ENCODE data around the gene GPX3. TPM values are rescaled to one million over a fixed set of nuclear protein-coding genes. Genes with fewer than 3 reads are reported as not detected.

Gene GPX3
- total and polyA plus RNA-seq, 2 of the 13 experiments (the other 11 are each of a cell fraction or from before 2014, with no cell fraction given): 33.8 to 1,892 TPM

- intact Hi-C loops (cut with micrococcal nuclease; ENCODE audit: unreplicated experiment) (no loop called here), in situ Hi-C loops (cut with HindIII; ENCODE audit: extremely low pct_ligation_motif_present, low pct_unique_long_range_greater_than_20kb) (no loop called here)
- ChIA-PET CTCF (ENCODE audit: low intra/inter-chr PET ratio, low total read pairs) (no interaction called here), POLR2A (no interaction called here)
- Histone ChIP-seq H2AFZ (ENCODE audit: low read length) (no peak overlapping the region), H3K4me3 (replicated peaks in 1 of 3; ENCODE audit: insufficient read depth in 1 of 3, low read depth in 2 of 3, low read length in 3 of 3) (no peak overlapping the region), H3K79me2 (ENCODE audit: insufficient read depth, low read length) (peaks cover 89% of the 10 kb centered on the region), H3K4me1 (ENCODE audit: insufficient read depth, low read length) (peaks cover 40% of the 10 kb centered on the region), H3K9ac (ENCODE audit: insufficient read depth, low read depth, low read length) (no peak overlapping the region), H3K9me3 (ENCODE audit: low read length) (no peaks in the 10 kb centered on the region), H3K4me2 (ENCODE audit: low read depth, low read length) (no peak overlapping the region), H3K36me3 (replicated peaks in 1 of 2; ENCODE audit: control insufficient read depth in 1 of 2, insufficient read depth in 2 of 2, low read length in 2 of 2) (peaks cover 16 to 49% of the 10 kb centered on the region in 2 experiments), H4K20me1 (ENCODE audit: insufficient read depth, low read length) (peaks cover 67% of the 10 kb centered on the region), H3K27ac (ENCODE audit: extremely low read length, insufficient read depth, low read length) (no peak overlapping the region), H3K27me3 (ENCODE audit: control insufficient read depth in 1 of 2, insufficient read depth in 2 of 2, low read length in 2 of 2) (no peaks in the 10 kb centered on the region)
- 95% methylated on average over 6 of the region's 12 CpGs for WGBS (ENCODE audit: low lambda C conversion rate)
- TF ChIP-seq AKAP8 (CRISPR knock-in tag; IDR thresholded peaks at IDR 0.05) (no peak), NR2F6 (IDR thresholded peaks at IDR 0.05) (no peak), NR2F6 (CRISPR knock-in tag; IDR thresholded peaks at IDR 0.05) (0 out of 2 replicates have a peak, but pooled peaks have one; percentile 9)
- FAIRE-seq: no peak
- no peak for DNase-seq (ENCODE audit: low spot score)
- no TSS peak for BruUV-seq (replicated peaks)
- peak; percentile 48; the same call in 2 of the 3 replicates for ATAC-seq
Measured at GRCh38 chr5:151068433-151069197, 48.2 kb downstream of the GPX3 start.

- H3K36me3 ChIP-seq (replicated peaks in 1 of 2; ENCODE audit: control insufficient read depth in 1 of 2, insufficient read depth in 2 of 2, low read length in 2 of 2): peaks cover 10 to 42% of the 10 kb centered on the region in 2 experiments
- 94% methylated on average over 2 of the region's 2 CpGs for WGBS (ENCODE audit: low lambda C conversion rate)
- H3K79me2 ChIP-seq (ENCODE audit: insufficient read depth, low read length): peaks cover 94% of the 10 kb centered on the region
- H3K4me3 ChIP-seq (replicated peaks in 1 of 3; ENCODE audit: insufficient read depth in 1 of 3, low read depth in 2 of 3, low read length in 3 of 3): no peak overlapping the region
- no TSS peak for BruUV-seq (replicated peaks)
- no peak overlapping the region for H3K9ac ChIP-seq (ENCODE audit: insufficient read depth, low read depth, low read length)
- ATAC-seq (no peak), FAIRE-seq (no peak), DNase-seq (ENCODE audit: low spot score) (no peak)
- in situ Hi-C loops (cut with HindIII; ENCODE audit: extremely low pct_ligation_motif_present, low pct_unique_long_range_greater_than_20kb) (no loop called here), intact Hi-C loops (cut with micrococcal nuclease; ENCODE audit: unreplicated experiment) (no loop called here)
- no peak overlapping the region for H3K4me2 ChIP-seq (ENCODE audit: low read depth, low read length)
- POLR2A ChIA-PET: interaction anchor here (0.6 to 1.5 kb wide), 3 partner anchors 11 to 15 kb away, joined by 3 to 4 read pairs (median 3); partner anchors contain the start of gene TNIP1
- peaks cover 33% of the 10 kb centered on the region for H3K4me1 ChIP-seq (ENCODE audit: insufficient read depth, low read length)
- H3K27me3 ChIP-seq (ENCODE audit: control insufficient read depth in 1 of 2, insufficient read depth in 2 of 2, low read length in 2 of 2): no peaks in the 10 kb centered on the region
- CTCF ChIA-PET (ENCODE audit: low intra/inter-chr PET ratio, low total read pairs): no interaction called here
- no peak overlapping the region for H3K27ac ChIP-seq (ENCODE audit: extremely low read length, insufficient read depth, low read length)
- peaks cover 65% of the 10 kb centered on the region for H4K20me1 ChIP-seq (ENCODE audit: insufficient read depth, low read length)
- no peaks in the 10 kb centered on the region for H3K9me3 ChIP-seq (ENCODE audit: low read length)
- no peak overlapping the region for H2AFZ ChIP-seq (ENCODE audit: low read length)
- TF ChIP-seq MYNN (CRISPR knock-in tag; IDR thresholded peaks at IDR 0.05; ENCODE audit: low read depth) (no peak), MIER3 (CRISPR knock-in tag; IDR thresholded peaks at IDR 0.05; ENCODE audit: borderline replicate concordance) (no peak), ZMYM4 (CRISPR knock-in tag; IDR thresholded peaks at IDR 0.05) (no peak), ATM (IDR thresholded peaks at IDR 0.05; ENCODE audit: borderline replicate concordance) (no peak), RNF219 (CRISPR knock-in tag; IDR thresholded peaks at IDR 0.05) (no peak), FOXO1 (CRISPR knock-in tag; IDR thresholded peaks at IDR 0.05) (no peak), GRHL1 (CRISPR knock-in tag; conservative IDR thresholded peaks at IDR 0.05) (no peak)
- TF ChIP-seq, protein P1, sequence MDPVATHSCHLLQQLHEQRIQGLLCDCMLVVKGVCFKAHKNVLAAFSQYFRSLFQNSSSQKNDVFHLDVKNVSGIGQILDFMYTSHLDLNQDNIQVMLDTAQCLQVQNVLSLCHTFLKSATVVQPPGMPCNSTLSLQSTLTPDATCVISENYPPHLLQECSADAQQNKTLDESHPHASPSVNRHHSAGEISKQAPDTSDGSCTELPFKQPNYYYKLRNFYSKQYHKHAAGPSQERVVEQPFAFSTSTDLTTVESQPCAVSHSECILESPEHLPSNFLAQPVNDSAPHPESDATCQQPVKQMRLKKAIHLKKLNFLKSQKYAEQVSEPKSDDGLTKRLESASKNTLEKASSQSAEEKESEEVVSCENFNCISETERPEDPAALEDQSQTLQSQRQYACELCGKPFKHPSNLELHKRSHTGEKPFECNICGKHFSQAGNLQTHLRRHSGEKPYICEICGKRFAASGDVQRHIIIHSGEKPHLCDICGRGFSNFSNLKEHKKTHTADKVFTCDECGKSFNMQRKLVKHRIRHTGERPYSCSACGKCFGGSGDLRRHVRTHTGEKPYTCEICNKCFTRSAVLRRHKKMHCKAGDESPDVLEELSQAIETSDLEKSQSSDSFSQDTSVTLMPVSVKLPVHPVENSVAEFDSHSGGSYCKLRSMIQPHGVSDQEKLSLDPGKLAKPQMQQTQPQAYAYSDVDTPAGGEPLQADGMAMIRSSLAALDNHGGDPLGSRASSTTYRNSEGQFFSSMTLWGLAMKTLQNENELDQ (CRISPR knock-in tag; IDR thresholded peaks at IDR 0.05; ENCODE audit: borderline replicate concordance): no peak
Measured at GRCh38 chr5:151070449-151070848, 50.1 kb downstream of the GPX3 start.
